GM12878 (cell line): ENCODE data around the gene TRIM63. TPM values are rescaled to one million over a fixed set of nuclear protein-coding genes. Genes with fewer than 3 reads are reported as not detected.

Experiments used
- ATAC-seq: fragments of 200-7000 bp; cut with Tn5 transposase; 3 replicates; pipeline ENCODE4 v1.9.1; 2020; ENCODE audit warnings: mild to moderate bottlenecking, moderate library complexity
- BruUV-seq: library from RNA; stranded (reverse); fragments of 400-500 nt; replicated peaks from 2 replicates; lab custom pipeline; 2021; lab: Mats Ljungman, UMichigan
- CTCF ChIA-PET: fragments of 300-600 bp; sonication (Branson Sonifier 250); formaldehyde crosslinking; extraction: SDS; loops from one replicate; lab custom pipeline; 2021; ENCODE audit warnings: inconsistent platforms; lab: Yijun Ruan, JAX
- POLR2A ChIA-PET: fragments of 350-600 bp; formaldehyde crosslinking; extraction: SDS; loops from one replicate; lab custom pipeline; 2021; ENCODE audit warnings: inconsistent platforms; lab: Charles Lee
- RAD21 ChIA-PET: fragments of 300-600 bp; sonication (Branson Sonifier 250); formaldehyde crosslinking; loops from one replicate; lab custom pipeline; 2023; ENCODE audit warnings: antibody characterized with exemption; ENCODE audit not compliant: unreplicated experiment; lab: Charles Lee
- SMC1A ChIA-PET: fragments of 300-600 bp; sonication (Branson Sonifier 250); formaldehyde crosslinking; loops from one replicate; lab custom pipeline; 2023; ENCODE audit not compliant: unreplicated experiment, uncharacterized antibody; lab: Charles Lee
- DNase-seq: peaks from one replicate; pipeline ENCODE4 v3.0.0-alpha.2; 2011; ENCODE audit warnings: low read depth, low spot score
- FAIRE-seq: peaks from 3 replicates; lab custom pipeline; 2011; peaks lifted over from hg19 to GRCh38; lab: Jason Lieb, UNC
- H2AFZ ChIP-seq: 2 replicates; pipeline ENCODE4 v1.6.0; 2011; ENCODE audit warnings: low read depth, low read length, control low read depth; ENCODE audit not compliant: control insufficient read depth
- H3K27ac ChIP-seq: 2 replicates; pipeline ENCODE4 v1.5.1; 2011; ENCODE audit warnings: control low read depth; ENCODE audit not compliant: control insufficient read depth, insufficient read depth
- H3K27me3 ChIP-seq, 2 experiments: replicated peaks in 1 of 2; 2 replicates each; pipeline versions ENCODE4 v1.6.0 to v1.6.1; 2011; ENCODE audit warnings: low read length in 1 of 2; ENCODE audit not compliant: control insufficient read depth in 2 of 2, insufficient read depth in 2 of 2
- H3K36me3 ChIP-seq, 2 experiments: 2 replicates each; pipeline ENCODE4 v1.5.1; 2011; ENCODE audit warnings: low read length in 1 of 2; ENCODE audit not compliant: control insufficient read depth in 2 of 2, insufficient read depth in 2 of 2
- H3K4me1 ChIP-seq: 2 replicates; pipeline ENCODE4 v1.6.1; 2011; ENCODE audit warnings: mild to moderate bottlenecking, low read length, moderate library complexity, mixed read lengths; ENCODE audit not compliant: control insufficient read depth, insufficient read depth
- H3K4me2 ChIP-seq: 2 replicates; pipeline ENCODE4 v1.6.0; 2011; ENCODE audit warnings: control low read depth; ENCODE audit not compliant: control insufficient read depth, insufficient read depth
- H3K4me3 ChIP-seq: fragments of 200-600 bp; sonication (generic); 2 replicates; pipeline ENCODE4 v1.5.1; 2016
- H3K79me2 ChIP-seq: 2 replicates; pipeline ENCODE4 v1.6.0; 2011; ENCODE audit warnings: low read length; ENCODE audit not compliant: control insufficient read depth, insufficient read depth
- H3K9ac ChIP-seq: 2 replicates; pipeline ENCODE4 v1.8.0; 2011; ENCODE audit warnings: low read length, control low read depth, mixed read lengths; ENCODE audit not compliant: control insufficient read depth, insufficient read depth
- H3K9me3 ChIP-seq: replicated peaks from 3 replicates; pipeline ENCODE4 v1.5.1; 2011; ENCODE audit warnings: mild to moderate bottlenecking, low read length; ENCODE audit not compliant: control insufficient read depth, insufficient read depth
- H4K20me1 ChIP-seq: 2 replicates; pipeline ENCODE4 v1.6.0; 2011; ENCODE audit not compliant: control insufficient read depth, insufficient read depth
- ATF3 ChIP-seq: IDR thresholded peaks from 2 replicates; pipeline ENCODE4 v1.6.1; 2011; ENCODE audit warnings: low read depth, mild to moderate bottlenecking, low read length, moderate library complexity, borderline replicate concordance; ENCODE audit errors: extremely low read depth
- BACH1 ChIP-seq: fragments of 450-650 bp; IDR thresholded peaks from 2 replicates; pipeline ENCODE4 v1.6.1; 2017; ENCODE audit warnings: mild to moderate bottlenecking, borderline replicate concordance
- FOXK2 ChIP-seq: fragments of 450-650 bp; IDR thresholded peaks from 2 replicates; pipeline ENCODE4 v1.6.1; 2017; ENCODE audit warnings: mild to moderate bottlenecking, moderate library complexity
- HDAC2 ChIP-seq: fragments of 200-600 bp; sonication (generic); IDR thresholded peaks from 2 replicates; pipeline ENCODE4 v1.6.1; 2017
- NRF1 ChIP-seq: conservative IDR thresholded peaks from 2 replicates; pipeline ENCODE4 v1.6.1; 2011; ENCODE audit warnings: mild to moderate bottlenecking, low read depth, low read length, improper control_type of control experiment
- SIN3A ChIP-seq: IDR thresholded peaks from 2 replicates; pipeline ENCODE4 v1.6.1; 2012; ENCODE audit warnings: low read depth, low read length, improper control_type of control experiment
- SMAD5 ChIP-seq: IDR thresholded peaks from 2 replicates; pipeline ENCODE4 v1.6.1; 2016; ENCODE audit warnings: antibody characterized with exemption, low read depth
- STAT1 ChIP-seq: fragments of 450-650 bp; conservative IDR thresholded peaks from 2 replicates; pipeline ENCODE4 v1.6.1; 2014; ENCODE audit warnings: antibody characterized with exemption, mild to moderate bottlenecking
- TCF3 ChIP-seq: IDR thresholded peaks from 2 replicates; pipeline ENCODE4 v1.6.1; 2012; ENCODE audit warnings: low read depth, mild to moderate bottlenecking, low read length, borderline replicate concordance; ENCODE audit not compliant: insufficient read depth
- TCF7 ChIP-seq: IDR thresholded peaks from 2 replicates; pipeline ENCODE4 v1.6.1; 2014; ENCODE audit warnings: antibody characterized with exemption, borderline replicate concordance
- USF2 ChIP-seq: IDR thresholded peaks from 2 replicates; pipeline ENCODE4 v1.6.1; 2011; ENCODE audit warnings: low read depth, low read length, improper control_type of control experiment, borderline replicate concordance
- WRNIP1 ChIP-seq: IDR thresholded peaks from 2 replicates; pipeline ENCODE4 v1.6.1; 2011; ENCODE audit warnings: low read depth, low read length, improper control_type of control experiment, borderline replicate concordance
- YY1 ChIP-seq: IDR thresholded peaks from 2 replicates; pipeline ENCODE4 v1.6.1; 2011; ENCODE audit warnings: low read depth, mild to moderate bottlenecking, low read length
- ZNF274 ChIP-seq: IDR thresholded peaks from one replicate; pipeline ENCODE4 v1.8.0; 2011; ENCODE audit not compliant: insufficient read length, insufficient read depth
- ZNF622 ChIP-seq: fragments of 450-650 bp; IDR thresholded peaks from 2 replicates; pipeline ENCODE4 v1.6.1; 2017; ENCODE audit warnings: mild to moderate bottlenecking, inconsistent platforms
- WGBS: methylation state at CpG from one replicate; pipeline ENCODE4 v1.1.6; 2016; ENCODE audit warnings: low lambda C conversion rate; ENCODE audit not compliant: insufficient replicate concordance, insufficient coverage; ENCODE audit errors: missing lambda C conversion rate; 5-methylcytosine and 5-hydroxymethylcytosine counted together
- in situ Hi-C: fragments of 300-500 bp; cut with MboI; formaldehyde crosslinking; loops from 9 replicates; pipeline ENCODE4 v1.14.3; 2018; ENCODE audit warnings: mixed read lengths
- intact Hi-C: fragments of 100-400 bp; cut with micrococcal nuclease; formaldehyde crosslinking; loops from one replicate; pipeline ENCODE4 v1.14.2; 2022; ENCODE audit not compliant: unreplicated experiment
- polyA plus RNA-seq, 11 experiments: library from polyadenylated mRNA; depleted of rRNA in 4 of 11; unstranded in 6 of 11; stranded (reverse) in 5 of 11; fragments of >200 nt; fragmentation: Nextera tagmentation in 4 of 11; fragmentation: Illumina TruSeq in 1 of 11; extraction: Ambion mirVana in 4 of 11; extraction: Trizol in 1 of 11; gene quantifications; 1 replicate in 1 of 11; 2 replicates in 10 of 11; pipeline versions ENCODE4 v1.2.1 to v1.2.3, GENCODE V29; 2011 to 2016; ENCODE audit warnings: inconsistent platforms in 2 of 11, missing spikeins in 2 of 11, low read depth in 1 of 11
- total RNA-seq, 4 experiments: library from RNA; depleted of rRNA in 3 of 4; stranded (reverse); fragments of >200 nt in 3 of 4; fragmentation: Illumina TruSeq in 1 of 4; extraction: Trizol in 1 of 4; gene quantifications; 2 replicates each; pipeline versions ENCODE4 v1.2.1 to v1.2.3, GENCODE V29; 2013 to 2021
- TF ChIP-seq, protein P1 (sequence below): fragments of 450-650 bp; IDR thresholded peaks from 2 replicates; pipeline ENCODE4 v1.6.1; 2017; ENCODE audit warnings: antibody characterized with exemption, mild to moderate bottlenecking, moderate library complexity
- TF ChIP-seq, protein P2 (sequence below): fragments of 450-650 bp; IDR thresholded peaks from 2 replicates; pipeline ENCODE4 v1.6.1; 2017; ENCODE audit warnings: mild to moderate bottlenecking, moderate library complexity

The TRIM63 gene
- total and polyA plus RNA-seq, 10 of the 15 experiments (the other 5 are each of a cell fraction or from before 2014, with no cell fraction given): not detected

DNA sequence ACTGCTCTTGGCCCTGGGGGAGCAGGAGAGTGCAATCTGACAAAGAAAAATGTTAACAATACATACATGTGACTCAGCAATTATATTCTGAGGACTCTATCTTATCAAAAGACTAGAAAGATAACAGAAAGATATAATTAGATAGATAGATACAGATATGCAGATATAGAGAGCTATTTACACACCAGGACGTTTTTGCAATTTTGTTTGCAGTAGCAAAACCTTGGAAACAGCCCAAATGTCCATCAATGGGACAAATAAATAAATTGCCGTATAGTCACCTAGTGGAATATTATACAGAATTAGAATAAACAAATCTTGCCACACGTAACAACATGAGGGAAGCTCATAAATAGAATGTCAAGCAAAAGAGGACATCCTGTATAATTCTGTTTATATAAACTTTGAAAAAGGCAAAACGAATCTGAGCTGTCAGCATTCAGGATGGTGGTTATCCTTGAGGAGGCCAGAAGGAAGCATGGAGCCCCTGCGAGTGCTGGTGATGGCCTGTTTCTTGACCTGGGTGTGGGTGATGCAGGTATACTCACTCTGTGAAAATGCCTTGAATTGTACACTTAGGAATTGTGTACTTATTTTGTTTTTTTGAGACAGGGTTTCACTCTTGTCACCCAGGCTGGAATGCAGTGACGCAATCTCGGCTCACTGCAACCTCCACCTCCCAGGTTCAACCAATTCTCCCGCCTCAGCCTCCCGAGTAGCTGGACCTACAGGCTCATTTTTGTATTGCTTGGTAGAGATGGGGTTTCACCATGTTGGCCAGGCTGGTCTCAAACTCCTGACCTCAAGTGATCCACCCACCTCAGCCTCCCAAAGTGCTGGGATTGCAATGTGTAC, 12.8 kb upstream of the TRIM63 start:
- CTCF ChIA-PET: interaction anchor here (1.5 kb wide), 1 partner anchor 44 kb away, joined by 3 read pairs; no protein-coding TSS in a partner anchor
- in situ Hi-C loops: no loop called here
- no peak for TF ChIP-seq SMAD5
- TF ChIP-seq TCF7: no peak
- TF ChIP-seq TCF3: no peak
- no peak for TF ChIP-seq NRF1
- TF ChIP-seq ZNF622: no peak
- no peak for TF ChIP-seq SIN3A
- no peak for TF ChIP-seq ZNF274
- TF ChIP-seq ATF3: no peak
- TF ChIP-seq YY1: no peak
- TF ChIP-seq WRNIP1: no peak
- TF ChIP-seq STAT1: no peak
- no peak for TF ChIP-seq HDAC2
- TF ChIP-seq FOXK2: no peak
- TF ChIP-seq, protein P1, sequence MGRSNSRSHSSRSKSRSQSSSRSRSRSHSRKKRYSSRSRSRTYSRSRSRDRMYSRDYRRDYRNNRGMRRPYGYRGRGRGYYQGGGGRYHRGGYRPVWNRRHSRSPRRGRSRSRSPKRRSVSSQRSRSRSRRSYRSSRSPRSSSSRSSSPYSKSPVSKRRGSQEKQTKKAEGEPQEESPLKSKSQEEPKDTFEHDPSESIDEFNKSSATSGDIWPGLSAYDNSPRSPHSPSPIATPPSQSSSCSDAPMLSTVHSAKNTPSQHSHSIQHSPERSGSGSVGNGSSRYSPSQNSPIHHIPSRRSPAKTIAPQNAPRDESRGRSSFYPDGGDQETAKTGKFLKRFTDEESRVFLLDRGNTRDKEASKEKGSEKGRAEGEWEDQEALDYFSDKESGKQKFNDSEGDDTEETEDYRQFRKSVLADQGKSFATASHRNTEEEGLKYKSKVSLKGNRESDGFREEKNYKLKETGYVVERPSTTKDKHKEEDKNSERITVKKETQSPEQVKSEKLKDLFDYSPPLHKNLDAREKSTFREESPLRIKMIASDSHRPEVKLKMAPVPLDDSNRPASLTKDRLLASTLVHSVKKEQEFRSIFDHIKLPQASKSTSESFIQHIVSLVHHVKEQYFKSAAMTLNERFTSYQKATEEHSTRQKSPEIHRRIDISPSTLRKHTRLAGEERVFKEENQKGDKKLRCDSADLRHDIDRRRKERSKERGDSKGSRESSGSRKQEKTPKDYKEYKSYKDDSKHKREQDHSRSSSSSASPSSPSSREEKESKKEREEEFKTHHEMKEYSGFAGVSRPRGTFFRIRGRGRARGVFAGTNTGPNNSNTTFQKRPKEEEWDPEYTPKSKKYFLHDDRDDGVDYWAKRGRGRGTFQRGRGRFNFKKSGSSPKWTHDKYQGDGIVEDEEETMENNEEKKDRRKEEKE: no peak
- no peak for TF ChIP-seq BACH1
- TF ChIP-seq, protein P2, sequence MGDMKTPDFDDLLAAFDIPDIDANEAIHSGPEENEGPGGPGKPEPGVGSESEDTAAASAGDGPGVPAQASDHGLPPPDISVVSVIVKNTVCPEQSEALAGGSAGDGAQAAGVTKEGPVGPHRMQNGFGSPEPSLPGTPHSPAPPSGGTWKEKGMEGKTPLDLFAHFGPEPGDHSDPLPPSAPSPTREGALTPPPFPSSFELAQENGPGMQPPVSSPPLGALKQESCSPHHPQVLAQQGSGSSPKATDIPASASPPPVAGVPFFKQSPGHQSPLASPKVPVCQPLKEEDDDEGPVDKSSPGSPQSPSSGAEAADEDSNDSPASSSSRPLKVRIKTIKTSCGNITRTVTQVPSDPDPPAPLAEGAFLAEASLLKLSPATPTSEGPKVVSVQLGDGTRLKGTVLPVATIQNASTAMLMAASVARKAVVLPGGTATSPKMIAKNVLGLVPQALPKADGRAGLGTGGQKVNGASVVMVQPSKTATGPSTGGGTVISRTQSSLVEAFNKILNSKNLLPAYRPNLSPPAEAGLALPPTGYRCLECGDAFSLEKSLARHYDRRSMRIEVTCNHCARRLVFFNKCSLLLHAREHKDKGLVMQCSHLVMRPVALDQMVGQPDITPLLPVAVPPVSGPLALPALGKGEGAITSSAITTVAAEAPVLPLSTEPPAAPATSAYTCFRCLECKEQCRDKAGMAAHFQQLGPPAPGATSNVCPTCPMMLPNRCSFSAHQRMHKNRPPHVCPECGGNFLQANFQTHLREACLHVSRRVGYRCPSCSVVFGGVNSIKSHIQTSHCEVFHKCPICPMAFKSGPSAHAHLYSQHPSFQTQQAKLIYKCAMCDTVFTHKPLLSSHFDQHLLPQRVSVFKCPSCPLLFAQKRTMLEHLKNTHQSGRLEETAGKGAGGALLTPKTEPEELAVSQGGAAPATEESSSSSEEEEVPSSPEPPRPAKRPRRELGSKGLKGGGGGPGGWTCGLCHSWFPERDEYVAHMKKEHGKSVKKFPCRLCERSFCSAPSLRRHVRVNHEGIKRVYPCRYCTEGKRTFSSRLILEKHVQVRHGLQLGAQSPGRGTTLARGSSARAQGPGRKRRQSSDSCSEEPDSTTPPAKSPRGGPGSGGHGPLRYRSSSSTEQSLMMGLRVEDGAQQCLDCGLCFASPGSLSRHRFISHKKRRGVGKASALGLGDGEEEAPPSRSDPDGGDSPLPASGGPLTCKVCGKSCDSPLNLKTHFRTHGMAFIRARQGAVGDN: no peak
- no peak for TF ChIP-seq USF2

More for the DNA sequence above, 12.8 kb upstream of the TRIM63 start:
- Histone ChIP-seq H3K4me3 (no peak overlapping the region), H3K4me1 (no peaks in the 10 kb centered on the region), H3K9me3 (no peaks in the 10 kb centered on the region), H3K79me2 (no peaks in the 10 kb centered on the region), H4K20me1 (no peaks in the 10 kb centered on the region), H3K27me3 (no peaks in the 10 kb centered on the region; a peak in 3 of 4 replicates), H3K27ac (no peak overlapping the region), H2AFZ (no peak overlapping the region), H3K9ac (no peak overlapping the region), H3K36me3 (no peaks in the 10 kb centered on the region), H3K4me2 (no peak overlapping the region)
- 34% methylated on average over 9 of the region's 9 CpGs for WGBS
- RAD21 ChIA-PET: no interaction called here
- BruUV-seq: no TSS peak
- DNase-seq (no peak), FAIRE-seq (no peak), ATAC-seq (no peak)
- SMC1A ChIA-PET: no interaction called here
- intact Hi-C loops: no loop called here
- POLR2A ChIA-PET: no interaction called here
